HEK293T (cell line): ENCODE results near the gene PRICKLE1.

Source experiments
- HDGF ChIP-seq: fragments of 450-650 bp; IDR thresholded peaks from 2 replicates; pipeline ENCODE4 v1.6.1; 2017; ENCODE audit warnings: antibody characterized with exemption, borderline replicate concordance
- LEF1 ChIP-seq: fragments of 450-650 bp; IDR thresholded peaks from 2 replicates; pipeline ENCODE4 v1.6.1; 2017; ENCODE audit warnings: mild to moderate bottlenecking, borderline replicate concordance

- no peak for TF ChIP-seq LEF1
- no peak for TF ChIP-seq HDGF
These were observed 92.7 kb downstream of the PRICKLE1 start for GRCh38 chr12:42496886-42497285.
